ENCODE results near the gene BDNF. TPM values are rescaled to one million over a fixed set of nuclear protein-coding genes. Genes with fewer than 3 reads are reported as not detected.

Gene BDNF
- total and polyA plus RNA-seq, 2 experiments from 2014 or later: 5.1 to 5.2 TPM

- TF ChIP-seq CTCF (conservative IDR thresholded peaks at IDR 0.05; ENCODE audit: low read depth in 2 of 2) (no peak), NANOG (IDR thresholded peaks at IDR 0.05; ENCODE audit: borderline replicate concordance) (no peak), ZNF462 (CRISPR knock-in tag; IDR thresholded peaks at IDR 0.05) (no peak), JUNB (IDR thresholded peaks at IDR 0.05; ENCODE audit: unreplicated experiment) (no peak), CREB1 (CRISPR knock-in tag; IDR thresholded peaks at IDR 0.05; ENCODE audit: low read depth) (peak; percentile 80), EZH2 (IDR thresholded peaks at IDR 0.05; ENCODE audit: low read depth, unreplicated experiment) (peak; percentile 7), EZH2phosphoT487 (IDR thresholded peaks at IDR 0.05; ENCODE audit: unreplicated experiment) (no peak), ZNF331 (CRISPR knock-in tag; IDR thresholded peaks at IDR 0.05; ENCODE audit: low read depth) (no peak), ETS1 (IDR thresholded peaks at IDR 0.05) (no peak), ZNF114 (CRISPR knock-in tag; IDR thresholded peaks at IDR 0.05) (no peak), POLR2AphosphoS5 (IDR thresholded peaks at IDR 0.05; ENCODE audit: low read depth) (peak; percentile 14; the same call in 1 of the 2 replicates), STAT1 (IDR thresholded peaks at IDR 0.05; ENCODE audit: unreplicated experiment) (no peak)
- TF ChIP-seq, protein P1, sequence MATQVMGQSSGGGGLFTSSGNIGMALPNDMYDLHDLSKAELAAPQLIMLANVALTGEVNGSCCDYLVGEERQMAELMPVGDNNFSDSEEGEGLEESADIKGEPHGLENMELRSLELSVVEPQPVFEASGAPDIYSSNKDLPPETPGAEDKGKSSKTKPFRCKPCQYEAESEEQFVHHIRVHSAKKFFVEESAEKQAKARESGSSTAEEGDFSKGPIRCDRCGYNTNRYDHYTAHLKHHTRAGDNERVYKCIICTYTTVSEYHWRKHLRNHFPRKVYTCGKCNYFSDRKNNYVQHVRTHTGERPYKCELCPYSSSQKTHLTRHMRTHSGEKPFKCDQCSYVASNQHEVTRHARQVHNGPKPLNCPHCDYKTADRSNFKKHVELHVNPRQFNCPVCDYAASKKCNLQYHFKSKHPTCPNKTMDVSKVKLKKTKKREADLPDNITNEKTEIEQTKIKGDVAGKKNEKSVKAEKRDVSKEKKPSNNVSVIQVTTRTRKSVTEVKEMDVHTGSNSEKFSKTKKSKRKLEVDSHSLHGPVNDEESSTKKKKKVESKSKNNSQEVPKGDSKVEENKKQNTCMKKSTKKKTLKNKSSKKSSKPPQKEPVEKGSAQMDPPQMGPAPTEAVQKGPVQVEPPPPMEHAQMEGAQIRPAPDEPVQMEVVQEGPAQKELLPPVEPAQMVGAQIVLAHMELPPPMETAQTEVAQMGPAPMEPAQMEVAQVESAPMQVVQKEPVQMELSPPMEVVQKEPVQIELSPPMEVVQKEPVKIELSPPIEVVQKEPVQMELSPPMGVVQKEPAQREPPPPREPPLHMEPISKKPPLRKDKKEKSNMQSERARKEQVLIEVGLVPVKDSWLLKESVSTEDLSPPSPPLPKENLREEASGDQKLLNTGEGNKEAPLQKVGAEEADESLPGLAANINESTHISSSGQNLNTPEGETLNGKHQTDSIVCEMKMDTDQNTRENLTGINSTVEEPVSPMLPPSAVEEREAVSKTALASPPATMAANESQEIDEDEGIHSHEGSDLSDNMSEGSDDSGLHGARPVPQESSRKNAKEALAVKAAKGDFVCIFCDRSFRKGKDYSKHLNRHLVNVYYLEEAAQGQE (IDR thresholded peaks at IDR 0.05; ENCODE audit: unreplicated experiment): peak; percentile 30
- Histone ChIP-seq H3K4me2 (peak overlapping the region; percentile 100), H2AFZ (peak overlapping the region; percentile 98), H3K27me3 (ENCODE audit: insufficient read depth) (peaks cover 63% of the 10 kb centered on the region), H3K4me3 (peak overlapping the region; percentile 87), H3K36me3 (ENCODE audit: insufficient read depth) (no peaks in the 10 kb centered on the region), H3F3A (replicated peaks; ENCODE audit: low read depth) (peaks cover 17% of the 10 kb centered on the region; the same call in 1 of the 2 replicates), H4K20me1 (replicated peaks; ENCODE audit: insufficient read depth) (no peaks in the 10 kb centered on the region), H3K27ac (ENCODE audit: low read depth) (peak overlapping the region; percentile 75; the same call in 1 of the 2 replicates), H3K4me1 (ENCODE audit: insufficient read depth) (peaks cover 25% of the 10 kb centered on the region), H3K79me2 (replicated peaks; ENCODE audit: insufficient read depth) (no peaks in the 10 kb centered on the region), H3K9me2 (ENCODE audit: insufficient read depth) (no peaks in the 10 kb centered on the region)
- H3K9me3 Mint-ChIP-seq: no peaks in the 10 kb centered on the region; the same call in 2 of the 3 replicates
- no peaks in the 10 kb centered on the region for H3K36me3 Mint-ChIP-seq (ENCODE audit: low read depth)
- DNase-seq (ENCODE audit: low spot score) (peak; percentile 89), ATAC-seq (peak; percentile 34)
- H3K27ac Mint-ChIP-seq: peak overlapping the region; percentile 91
- peaks cover 43% of the 10 kb centered on the region for H3K27me3 Mint-ChIP-seq (ENCODE audit: insufficient read depth, low read depth, poor library complexity)
- H3K4me1 Mint-ChIP-seq: peaks cover 28% of the 10 kb centered on the region
- peak overlapping the region; percentile 95 for H3K4me3 Mint-ChIP-seq
These were observed 22.1 kb upstream of the BDNF start for GRCh38 chr11:27722117-27722952.

Measured in GM23338 (cell line).